Fibroblast of the aortic adventitia (primary cell): Measurements from ENCODE around the gene KCTD15. TPM values are rescaled to one million over a fixed set of nuclear protein-coding genes. Genes with fewer than 3 reads are reported as not detected.
A peak's percentile ranks its signal among the peaks of the same experiment; 100 is the strongest.

Source experiments
- DNase-seq: peaks from one replicate; pipeline ENCODE4 v3.0.0-alpha.2; 2010; ENCODE audit warnings: low read depth
- H3K4me3 ChIP-seq: 2 replicates; pipeline ENCODE4 v1.5.1; 2011; ENCODE audit warnings: low read depth, mild to moderate bottlenecking, control low read depth, low read length, moderate library complexity
- CTCF ChIP-seq: IDR thresholded peaks from 2 replicates; pipeline ENCODE4 v1.5.1; 2011; ENCODE audit warnings: mild to moderate bottlenecking, low read length, control low read depth, inconsistent platforms; ENCODE audit not compliant: insufficient read depth
- total RNA-seq: library from RNA; depleted of rRNA; stranded (reverse); fragments of >200 nt; gene quantifications from 2 replicates; pipeline ENCODE4 v1.2.3, GENCODE V29; 2012; ENCODE audit warnings: low replicate concordance

Gene KCTD15
- total RNA-seq, 1 donor, result 13.3 TPM

- DNase-seq, result no peak
- no peak for TF ChIP-seq CTCF
- no peak overlapping the region for H3K4me3 ChIP-seq
These were observed 14.7 kb upstream of the KCTD15 start for GRCh38 chr19:33781996-33782395.

DNA sequence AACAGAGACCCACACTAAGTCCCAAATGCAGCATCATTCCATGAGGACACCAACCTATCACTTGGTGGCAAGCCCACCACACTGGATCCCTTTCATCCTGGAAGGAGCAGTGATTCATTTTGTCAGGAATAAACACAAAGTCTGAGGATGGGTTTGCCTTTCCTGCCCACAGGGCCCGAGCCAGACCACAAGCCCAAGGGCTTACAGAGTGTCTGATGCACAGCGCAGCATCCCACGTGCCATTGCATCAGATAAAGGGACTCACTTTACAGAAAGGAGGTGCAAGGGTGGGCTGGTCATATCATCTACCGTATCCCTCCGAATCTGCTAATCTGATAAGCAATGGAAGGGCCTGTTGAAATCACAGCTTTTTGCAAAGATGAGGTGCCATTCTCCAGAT lies 12.2 kb upstream of the KCTD15 start:
- no peak for DNase-seq
- no peak overlapping the region for H3K4me3 ChIP-seq
- no peak for TF ChIP-seq CTCF

DNA sequence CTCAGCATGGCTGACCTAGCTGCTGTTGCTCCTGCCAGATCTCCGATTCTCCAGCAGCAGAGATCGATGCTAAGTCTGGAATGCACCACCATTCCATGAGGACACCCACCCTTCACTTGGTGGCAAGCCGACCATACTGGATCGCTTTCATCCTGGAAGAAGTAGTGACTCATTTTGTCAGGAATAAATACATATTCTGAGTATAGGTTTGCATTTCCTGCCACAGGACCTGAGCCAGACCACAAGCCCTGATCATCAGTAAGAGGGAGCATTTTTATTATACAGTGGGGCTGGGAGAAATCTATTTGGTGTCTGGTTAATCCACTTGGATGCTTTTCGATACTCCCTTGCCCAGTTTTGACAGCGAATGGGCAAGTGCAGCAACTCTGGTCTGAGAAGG lies 10.9 kb upstream of the KCTD15 start:
- no peak overlapping the region for H3K4me3 ChIP-seq
- DNase-seq, result peak; percentile 36
- no peak for TF ChIP-seq CTCF

DNA sequence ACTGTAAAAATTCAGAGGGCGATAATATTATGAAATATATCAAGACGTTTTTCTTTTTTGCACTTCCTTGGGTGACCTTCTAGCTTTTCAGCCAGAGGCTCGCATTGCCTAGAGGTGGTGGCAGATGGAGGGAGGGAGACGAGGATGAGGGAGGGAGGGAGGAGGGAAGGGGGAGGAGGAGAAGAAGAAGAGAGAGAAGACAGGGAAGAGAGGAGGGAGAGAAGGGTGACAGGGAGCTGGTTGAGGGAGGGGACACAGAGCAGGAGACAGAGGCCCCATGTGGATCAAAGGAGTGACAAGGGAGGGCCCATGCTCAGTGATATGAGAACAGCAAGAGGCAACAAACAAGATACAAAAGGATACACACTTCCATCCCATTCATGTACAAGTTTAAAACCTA lies 8.0 kb upstream of the KCTD15 start:
- TF ChIP-seq CTCF, result no peak
- no peak for DNase-seq
- H3K4me3 ChIP-seq, result no peak overlapping the region

- DNase-seq, result no peak
- no peak for TF ChIP-seq CTCF
- H3K4me3 ChIP-seq, result no peak overlapping the region
These were observed 7.3 kb upstream of the KCTD15 start for GRCh38 chr19:33789344-33789743.

DNA sequence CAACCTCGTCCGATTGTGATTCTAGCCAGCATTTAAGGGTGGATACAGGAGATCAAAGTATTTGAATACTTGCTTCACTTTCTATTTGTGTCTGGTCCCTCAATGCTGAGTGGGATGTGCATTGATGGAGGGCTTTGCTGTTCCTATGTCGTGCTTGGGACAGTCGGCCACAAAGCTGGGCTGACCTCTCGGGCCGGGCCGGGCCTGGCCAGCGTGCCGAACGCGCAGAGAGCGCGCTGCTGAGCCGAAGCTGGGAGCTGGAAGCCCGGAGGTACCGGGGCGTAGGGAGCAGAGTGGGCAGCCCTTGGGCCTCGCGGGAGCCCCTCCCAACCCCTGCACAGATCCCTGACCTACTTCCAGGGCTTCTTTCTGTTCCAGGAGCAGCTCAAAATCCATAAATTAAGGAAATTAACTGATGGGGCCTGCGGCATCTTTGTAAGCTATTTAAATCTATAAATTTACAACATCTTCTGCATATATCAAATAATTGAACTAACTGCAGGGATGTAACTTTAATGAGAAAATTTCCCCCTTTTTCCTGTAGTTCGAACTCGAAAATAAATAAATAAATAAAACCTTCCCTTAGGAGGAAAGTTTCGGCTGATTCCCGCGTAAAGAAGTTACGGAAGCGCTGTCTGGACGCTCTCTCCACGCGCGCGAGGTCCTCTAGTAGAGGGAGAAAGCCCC lies 1.8 kb upstream of the KCTD15 start:
- peak overlapping the region; percentile 75 for H3K4me3 ChIP-seq
- DNase-seq, result peak; percentile 55

More for the DNA sequence above, 1.8 kb upstream of the KCTD15 start:
- no peak for TF ChIP-seq CTCF
